A549 (cell line): ENCODE data around the gene LRCH2. TPM values are rescaled to one million over a fixed set of nuclear protein-coding genes. Genes with fewer than 3 reads are reported as not detected.

Experiments used
- ATAC-seq, 2 experiments: fragments of 200-7000 bp in 1 of 2; fragments of >200 bp in 1 of 2; cut with Nextera tagmentation in 1 of 2; cut with Tn5 transposase in 1 of 2; 3 replicates each; pipeline versions ENCODE4 v1.8.0 to v1.9.1; 2018 to 2020; ENCODE audit warnings: mild to moderate bottlenecking in 1 of 2, moderate library complexity in 1 of 2
- CTCF ChIA-PET: fragments of 300-600 bp; sonication (Branson Sonifier 250); formaldehyde crosslinking; extraction: SDS; loops from one replicate; lab custom pipeline; 2021; ENCODE audit warnings: antibody characterized with exemption, inconsistent platforms; lab: Yijun Ruan, JAX
- POLR2A ChIA-PET: fragments of 350-600 bp; formaldehyde crosslinking; extraction: SDS; loops from one replicate; lab custom pipeline; 2021; ENCODE audit warnings: antibody characterized with exemption, inconsistent platforms; lab: Yijun Ruan, JAX
- DNase-seq, 2 experiments: peaks; one replicate each; pipeline versions ENCODE4 v3.0.0 to v3.0.0-alpha.2; 2011 to 2016; ENCODE audit warnings: low read depth in 1 of 2, low spot score in 1 of 2
- FAIRE-seq: peaks from 2 replicates; lab custom pipeline; 2011; peaks lifted over from hg19 to GRCh38; lab: Jason Lieb, UNC
- H3K27ac ChIP-seq, 2 experiments: fragments of >200 bp; sonication (Bioruptor Twin); formaldehyde crosslinking; 3 replicates each; pipeline ENCODE4 v1.5.1; 2016 to 2017
- H3K4me1 ChIP-seq: fragments of >200 bp; sonication (Bioruptor Twin); formaldehyde crosslinking; 3 replicates; pipeline ENCODE4 v1.6.1; 2016
- H3K4me2 ChIP-seq: fragments of >200 bp; sonication (Bioruptor Twin); formaldehyde crosslinking; 3 replicates; pipeline ENCODE4 v1.6.1; 2016
- H3K4me3 ChIP-seq: fragments of >200 bp; sonication (Bioruptor Twin); formaldehyde crosslinking; 3 replicates; pipeline ENCODE4 v1.5.1; 2016
- H3K9me3 ChIP-seq: fragments of >200 bp; sonication (Bioruptor Twin); formaldehyde crosslinking; 3 replicates; pipeline ENCODE4 v1.6.1; 2016
- ATOH8 ChIP-seq: fragments of 250-450 bp; sonication (Bioruptor Pico); IDR thresholded peaks from 2 replicates; pipeline ENCODE4 v1.5.0; 2020; ENCODE audit warnings: low read depth, mild to moderate bottlenecking, moderate library complexity
- CHD2 ChIP-seq: fragments of 150-350 bp; IDR thresholded peaks from 2 replicates; pipeline ENCODE4 v1.6.1; 2014; ENCODE audit warnings: low read length; ENCODE audit not compliant: partially characterized antibody
- E2F6 ChIP-seq: IDR thresholded peaks from 2 replicates; pipeline ENCODE4 v1.6.1; 2012; ENCODE audit warnings: low read depth, borderline replicate concordance
- ESRRA ChIP-seq: fragments of 150-350 bp; IDR thresholded peaks from 2 replicates; pipeline ENCODE4 v1.6.1; 2014; ENCODE audit warnings: mild to moderate bottlenecking, low read length, borderline replicate concordance
- FOSB ChIP-seq: fragments of 250-450 bp; sonication (Bioruptor Pico); IDR thresholded peaks from 2 replicates; pipeline ENCODE4 v1.5.0; 2020; ENCODE audit warnings: mild to moderate bottlenecking, moderate library complexity
- FOSL2 ChIP-seq, 2 experiments: fragments of 450-650 bp in 1 of 2; fragments of >200 bp in 1 of 2; sonication (Bioruptor Twin) in 1 of 2; formaldehyde crosslinking; IDR thresholded peaks; 2 replicates each; pipeline versions ENCODE4 v1.5.0 to v1.6.1; 2016 to 2020; ENCODE audit warnings: mild to moderate bottlenecking in 1 of 2, moderate library complexity in 1 of 2
- GATA3 ChIP-seq: IDR thresholded peaks from 2 replicates; pipeline ENCODE4 v1.6.1; 2012; ENCODE audit warnings: borderline replicate concordance
- HMGXB4 ChIP-seq: fragments of 250-450 bp; sonication (Bioruptor Pico); IDR thresholded peaks from 2 replicates; pipeline ENCODE4 v1.5.0; 2021; ENCODE audit warnings: mild to moderate bottlenecking, moderate library complexity, borderline replicate concordance
- HOXA7 ChIP-seq: fragments of 250-450 bp; sonication (Bioruptor Pico); IDR thresholded peaks from 2 replicates; pipeline ENCODE4 v1.5.0; 2020; ENCODE audit warnings: mild to moderate bottlenecking, moderate library complexity
- HOXB13 ChIP-seq: fragments of 250-450 bp; sonication (Bioruptor Pico); IDR thresholded peaks from 2 replicates; pipeline ENCODE4 v1.5.0; 2020; ENCODE audit warnings: low read depth, mild to moderate bottlenecking, moderate library complexity
- RARB ChIP-seq: fragments of 250-450 bp; sonication (Bioruptor Pico); IDR thresholded peaks from 2 replicates; pipeline ENCODE4 v1.8.0; 2021; ENCODE audit warnings: mild to moderate bottlenecking, moderate library complexity
- REST ChIP-seq: fragments of 200-600 bp; sonication (generic); IDR thresholded peaks from 2 replicates; pipeline ENCODE4 v1.6.1; 2016; ENCODE audit warnings: antibody characterized with exemption, mild to moderate bottlenecking, moderate library complexity
- SMC3 ChIP-seq: fragments of >200 bp; sonication (Bioruptor Twin); formaldehyde crosslinking; IDR thresholded peaks from 3 replicates; pipeline ENCODE4 v1.6.1; 2018; ENCODE audit warnings: inconsistent platforms
- TP53 ChIP-seq: fragments of 250-450 bp; sonication (Bioruptor Pico); IDR thresholded peaks from 2 replicates; pipeline ENCODE4 v1.5.0; 2021; ENCODE audit warnings: mild to moderate bottlenecking, moderate library complexity
- ZC3H11A ChIP-seq: fragments of 450-650 bp; IDR thresholded peaks from 2 replicates; pipeline ENCODE4 v1.6.1; 2014; ENCODE audit warnings: antibody characterized with exemption, mild to moderate bottlenecking
- WGBS: methylation state at CpG from one replicate; pipeline ENCODE4 v1.1.6; 2017; ENCODE audit errors: missing lambda C conversion rate; 5-methylcytosine and 5-hydroxymethylcytosine counted together
- polyA plus RNA-seq, 4 experiments: library from polyadenylated mRNA; depleted of rRNA in 3 of 4; stranded (reverse); fragments of >200 nt; fragmentation: RNase III in 1 of 4; extraction: RNeasy Plus Mini Kit Qiagen cat#74134 plus additional on column Dnase treatment in 1 of 4; gene quantifications; 2 replicates in 3 of 4; 3 replicates in 1 of 4; pipeline ENCODE4 v1.2.3, GENCODE V29; 2011 to 2017

The LRCH2 gene
- polyA plus RNA-seq, 2 of the 4 experiments (the other 2 are of a cell fraction): 0.01 to 0.05 TPM

- ATAC-seq: no peak
- no peak overlapping the region for H3K4me2 ChIP-seq
- FAIRE-seq: no peak
- no peak overlapping the region for H3K27ac ChIP-seq
- POLR2A ChIA-PET: no interaction called here
- no peak for DNase-seq
- no peaks in the 10 kb centered on the region for H3K9me3 ChIP-seq
- no peaks in the 10 kb centered on the region for H3K4me1 ChIP-seq
- TF ChIP-seq ZC3H11A: no peak
- peak; percentile 51; the same call in 1 of the 2 replicates for TF ChIP-seq REST
- CTCF ChIA-PET: no interaction called here
- H3K4me3 ChIP-seq: no peak overlapping the region
These were observed 91.8 kb downstream of the LRCH2 start for GRCh38 chrX:115142057-115142456.

- FAIRE-seq (no peak), DNase-seq (no peak), ATAC-seq (no peak)
- no peaks in the 10 kb centered on the region for H3K4me1 ChIP-seq
- no peak overlapping the region for H3K27ac ChIP-seq
- H3K9me3 ChIP-seq: no peaks in the 10 kb centered on the region
- WGBS: 12% methylated on average over 5 of the region's 5 CpGs
- ChIA-PET POLR2A (no interaction called here), CTCF (no interaction called here)
- TF ChIP-seq FOSB (CRISPR knock-in tag) (no peak), RARB (CRISPR knock-in tag) (no peak), FOSL2 (IDR thresholded peaks at IDR 0.05) (no peak), FOSL2 (CRISPR knock-in tag; IDR thresholded peaks at IDR 0.05) (no peak), HOXA7 (CRISPR knock-in tag) (no peak)
- H3K4me2 ChIP-seq: no peak overlapping the region
- H3K4me3 ChIP-seq: no peak overlapping the region
These were observed 95.9 kb downstream of the LRCH2 start for GRCh38 chrX:115138040-115138439.

GRCh38 chrX:115134382-115134781, 99.5 kb downstream of the LRCH2 start:
- no peaks in the 10 kb centered on the region for H3K4me1 ChIP-seq
- no peak overlapping the region for H3K4me2 ChIP-seq
- no peak for DNase-seq
- whole genome bisulfite sequencing: 6% methylated on average over 3 of the region's 3 CpGs
- no peaks in the 10 kb centered on the region for H3K9me3 ChIP-seq
- H3K4me3 ChIP-seq: no peak overlapping the region
- CTCF ChIA-PET: interaction anchor here (1.1 kb wide), 1 partner anchor 11 kb away, joined by 3 read pairs; no protein-coding TSS in a partner anchor
- TF ChIP-seq TP53 (CRISPR knock-in tag) (no peak), CHD2 (no peak), ESRRA (no peak), GATA3 (no peak), ATOH8 (CRISPR knock-in tag) (no peak), SMC3 (no peak)
- no peak for ATAC-seq
- POLR2A ChIA-PET: no interaction called here
- H3K27ac ChIP-seq: no peak overlapping the region
- FAIRE-seq: peak; percentile 76

- no peak overlapping the region for H3K27ac ChIP-seq
- CTCF ChIA-PET: no interaction called here
- no peaks in the 10 kb centered on the region for H3K9me3 ChIP-seq
- no peak overlapping the region for H3K4me2 ChIP-seq
- TF ChIP-seq HMGXB4 (no peak), SMC3 (no peak), HOXB13 (no peak), E2F6 (no peak)
- TF ChIP-seq, all 56 proteins: peak for 0
- ATAC-seq (no peak), FAIRE-seq (no peak), DNase-seq (no peak)
- POLR2A ChIA-PET: no interaction called here
- no peaks in the 10 kb centered on the region for H3K4me1 ChIP-seq
- H3K4me3 ChIP-seq: no peak overlapping the region
These were observed 121.5 kb downstream of the LRCH2 start for GRCh38 chrX:115112411-115112810.
